VCaP (cell line): ENCODE results near the gene SH3BP5.

ENCODE experiments used
- H3K27ac ChIP-seq: fragments of 450-650 bp; 2 replicates; pipeline ENCODE4 v1.5.1; 2017
- CTCF ChIP-seq: fragments of 450-650 bp; conservative IDR thresholded peaks from 2 replicates; pipeline ENCODE4 v1.5.1; 2017; ENCODE audit warnings: mild to moderate bottlenecking, moderate library complexity

The SH3BP5 gene

GRCh38 chr3:15312550-15312949 lies 19.8 kb downstream of the SH3BP5 start:
- TF ChIP-seq CTCF: no peak
- no peak overlapping the region for H3K27ac ChIP-seq

GRCh38 chr3:15310491-15311370 lies 21.7 kb downstream of the SH3BP5 start:
- TF ChIP-seq CTCF: no peak
- peak overlapping the region; percentile 69 for H3K27ac ChIP-seq

- no peak for TF ChIP-seq CTCF
- H3K27ac ChIP-seq: peak overlapping the region; percentile 69
Observed at GRCh38 chr3:15309662-15310335, 22.6 kb downstream of the SH3BP5 start.

- TF ChIP-seq CTCF: no peak
- H3K27ac ChIP-seq: no peak overlapping the region
Observed at GRCh38 chr3:15307580-15307979, 24.8 kb downstream of the SH3BP5 start.

- H3K27ac ChIP-seq: no peak overlapping the region
- no peak for TF ChIP-seq CTCF
Observed at GRCh38 chr3:15306979-15307359, 25.4 kb downstream of the SH3BP5 start.

GRCh38 chr3:15305359-15305844 lies 27.0 kb downstream of the SH3BP5 start:
- H3K27ac ChIP-seq: no peak overlapping the region
- 0 out of 2 replicates have a peak, but pooled peaks have one; percentile 30 for TF ChIP-seq CTCF

GRCh38 chr3:15303728-15304127 lies 28.7 kb downstream of the SH3BP5 start:
- no peak for TF ChIP-seq CTCF
- H3K27ac ChIP-seq: no peak overlapping the region
